GM12891 (cell line): Measurements from ENCODE around the gene DIRAS1.

ENCODE experiments used
- POLR2A ChIP-seq: IDR thresholded peaks from 2 replicates; pipeline ENCODE4 v1.6.1; 2011; ENCODE audit warnings: low read depth, low read length, control low read depth
- POLR2AphosphoS5 ChIP-seq: IDR thresholded peaks from 2 replicates; pipeline ENCODE4 v1.6.1; 2011; ENCODE audit warnings: low read depth, low read length, control low read depth

DNA sequence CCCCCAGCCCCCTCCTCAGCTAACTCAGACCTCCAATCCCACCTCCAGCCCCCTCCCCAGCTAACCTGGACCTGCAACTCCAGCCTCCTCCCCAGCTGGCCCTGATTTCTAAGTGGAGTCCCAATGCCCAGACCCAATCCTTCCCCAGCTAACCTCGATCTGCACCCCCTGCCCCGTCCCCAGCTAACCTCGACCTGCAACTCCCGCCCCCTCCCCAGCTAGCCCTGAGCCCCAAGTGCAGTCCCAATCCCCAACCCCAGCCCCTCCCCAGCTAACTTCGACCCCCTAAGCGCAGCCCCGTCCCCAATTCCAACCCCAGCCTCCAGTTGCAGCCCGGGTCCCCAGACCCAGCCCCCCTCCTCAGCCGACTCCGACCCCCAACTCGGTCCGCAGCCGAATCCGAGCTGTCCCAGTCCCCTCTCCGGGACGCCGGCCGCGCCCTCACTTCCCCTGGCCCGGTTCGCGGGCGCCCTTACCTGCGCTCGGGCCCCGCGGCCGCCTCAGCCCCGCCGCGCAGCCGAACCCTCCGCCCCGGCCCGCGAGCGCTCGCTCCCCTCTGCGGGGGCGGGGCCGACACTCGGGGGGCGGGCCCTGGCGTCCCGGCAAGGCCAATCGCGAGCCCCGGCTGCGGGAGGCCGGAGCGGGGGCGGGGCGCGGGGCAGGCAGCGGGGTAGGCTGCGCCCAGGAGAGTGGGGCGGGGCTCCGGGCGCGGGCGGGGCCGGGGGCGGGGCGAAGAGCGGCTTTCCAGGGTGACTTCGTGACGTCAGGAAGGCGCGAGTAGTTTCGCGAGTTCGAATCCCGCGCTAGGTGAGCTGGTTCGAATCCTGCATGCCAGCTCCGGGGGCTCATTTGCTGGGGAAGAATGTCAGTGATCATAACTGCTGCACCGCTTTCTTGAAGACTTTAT is 18.7 kb downstream of the DIRAS1 start, which contains the start of gene GNG7:
- TF ChIP-seq POLR2A (no peak), POLR2AphosphoS5 (no peak)
